Ovary (tissue), 9 donors: ENCODE results near the gene DBNDD2. TPM values are rescaled to one million over a fixed set of nuclear protein-coding genes. Genes with fewer than 3 reads are reported as not detected.

Experiments
- DNase-seq, 5 donors: peaks; one replicate each; pipeline ENCODE4 v3.0.0-alpha.2; 2019 to 2020
- H3K27ac ChIP-seq, 2 donors: fragments of 200-600 bp; one replicate each; pipeline versions ENCODE4 v1.5.1 to v1.8.0; 2019 to 2022
- H3K27me3 ChIP-seq: fragments of 200-600 bp; one replicate; pipeline ENCODE4 v1.8.0; 2022
- H3K36me3 ChIP-seq: fragments of 200-600 bp; sonication (generic); one replicate; pipeline ENCODE4 v1.5.1; 2019
- H3K4me1 ChIP-seq: one replicate; pipeline ENCODE4 v1.8.1; 2013; ENCODE audit warnings: mild to moderate bottlenecking, moderate library complexity; ENCODE audit not compliant: insufficient read depth
- H3K4me3 ChIP-seq: fragments of 200-600 bp; sonication (generic); one replicate; pipeline ENCODE4 v1.5.1; 2017
- H3K9me3 ChIP-seq, 2 donors: fragments of 200-600 bp in 1 of 2; sonication (generic) in 1 of 2; one replicate each; pipeline versions ENCODE4 v1.5.1 to v1.8.1; 2013 to 2019; ENCODE audit warnings: mild to moderate bottlenecking in 1 of 2, moderate library complexity in 1 of 2
- EP300 ChIP-seq: sonication (generic); formaldehyde crosslinking; IDR thresholded peaks from one replicate; pipeline ENCODE4 v1.6.1; 2017; ENCODE audit warnings: antibody characterized with exemption
- POLR2A ChIP-seq: fragments of 450-650 bp; IDR thresholded peaks from one replicate; pipeline ENCODE4 v1.6.1; 2017; ENCODE audit warnings: antibody characterized with exemption, mild to moderate bottlenecking, moderate library complexity
- WGBS, 3 donors: extraction: QIAGEN DNeasy Blood & Tissue Kit in 1 of 3; methylation state at CpG; one replicate each; pipeline versions ENCODE4 v1.1.5 to v1.1.7; 2013 to 2017; 5-methylcytosine and 5-hydroxymethylcytosine counted together
- intact Hi-C, 4 donors: fragments of 100-400 bp; cut with DNase I; formaldehyde crosslinking; loops; one replicate each; pipeline versions ENCODE4 v1.11.0 to v1.15.1; 2022 to 2023
- polyA plus RNA-seq, 2 donors: library from polyadenylated mRNA; stranded (reverse); fragments of 200-250 nt in 1 of 2; fragments of 350-450 nt in 1 of 2; fragmentation: Illumina TruSeq in 1 of 2; extraction: RNeasy Lipid Tissue Mini Kit (QIAGEN cat#74804) in 1 of 2; gene quantifications; one replicate each; pipeline ENCODE4 v1.2.3, GENCODE V29; 2013 to 2014
- total RNA-seq, 7 donors: library from RNA; depleted of rRNA in 2 of 7; stranded (reverse); fragments of >200 nt in 2 of 7; fragmentation: NEBNext Ultra II Directional in 3 of 7; extraction: Animal tissue kit (Norgen Biotek cat#: 25700) in 3 of 7; gene quantifications; one replicate each; pipeline versions ENCODE4 v1.1.0 to v1.2.4, GENCODE V29; 2016 to 2023
- TF ChIP-seq, protein P1 (sequence below), 3 donors: fragments of 450-650 bp in 2 of 3; fragments of 200-600 bp in 1 of 3; IDR thresholded peaks; one replicate each; pipeline versions ENCODE4 v1.5.1 to v1.8.0; 2016 to 2022; ENCODE audit warnings: antibody characterized with exemption in 3 of 3, mild to moderate bottlenecking in 1 of 3
- donor health status: DM: no; HTN: no; CAD: no; lungs with moderate emphysema.
- donor health status: DM: no; HTN: no; CAD: no.
- donor health status: Bipolar disorder and iron deficiency.
- donor health status: DM: yes; HTN: yes; CAD: no.
- donor health status: DM: no; HTN: no; CAD: no.
- donor health status: DM: yes; HTN: yes; CAD: no.

Gene DBNDD2
- total and polyA plus RNA-seq, 9 donors, result 18.4 to 63.2 (median 32.0) TPM

DNA sequence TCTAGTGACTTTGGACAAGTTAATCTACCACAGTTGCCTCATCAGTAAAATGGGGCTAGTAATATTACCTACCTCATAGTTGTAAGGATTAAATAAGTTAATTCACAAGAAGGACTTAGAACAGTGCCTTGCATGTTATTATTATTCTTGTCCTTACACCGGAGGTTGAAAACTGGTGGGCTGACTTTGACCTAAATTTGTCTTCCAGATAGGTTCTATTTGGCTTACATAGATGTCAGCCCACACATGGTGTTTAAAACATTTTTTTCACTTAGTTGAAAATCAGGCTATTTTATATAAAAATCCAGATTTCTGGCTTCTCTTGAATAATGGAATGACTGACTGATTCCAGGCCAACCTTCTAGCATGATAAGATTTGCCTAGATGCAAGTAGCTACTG is 41.9 kb upstream of the DBNDD2 start:
- no peaks in the 10 kb centered on the region for H3K36me3 ChIP-seq
- 31 to 44% (median 32%) methylated on average over 1 of the region's 1 CpG for WGBS, 3 donors
- no peaks in the 10 kb centered on the region for H3K9me3 ChIP-seq
- no peak overlapping the region for H3K27ac ChIP-seq
- intact Hi-C loops, result no loop called here
- DNase-seq, result no peak
- no peaks in the 10 kb centered on the region for H3K27me3 ChIP-seq
- peaks cover 3% of the 10 kb centered on the region for H3K4me1 ChIP-seq
- no peak overlapping the region for H3K4me3 ChIP-seq
- no peak for TF ChIP-seq POLR2A

DNA sequence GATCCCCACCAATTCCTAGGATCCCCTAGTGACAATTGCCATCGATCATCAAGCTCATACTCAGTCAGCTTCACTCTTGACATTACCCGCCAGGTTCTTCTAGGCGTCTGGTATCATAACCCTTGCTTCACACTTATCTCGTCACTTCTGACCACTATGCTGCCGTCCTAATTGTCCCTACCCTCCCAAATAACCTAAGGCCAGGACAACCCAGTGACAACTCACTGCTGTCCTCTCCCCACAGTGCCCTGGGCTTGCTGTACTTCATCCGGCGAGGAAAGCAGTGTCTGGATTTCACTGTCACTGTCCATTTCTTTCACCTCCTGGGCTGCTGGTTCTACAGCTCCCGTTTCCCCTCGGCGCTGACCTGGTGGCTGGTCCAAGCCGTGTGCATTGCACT is 41.5 kb upstream of the DBNDD2 start:
- 88 to 92% (median 92%) methylated on average over 11 of the region's 11 CpGs for WGBS, 3 donors
- intact Hi-C loops, result no loop called here
- H3K27ac ChIP-seq, result no peak overlapping the region
- H3K4me1 ChIP-seq, result peaks cover 3% of the 10 kb centered on the region
- no peaks in the 10 kb centered on the region for H3K36me3 ChIP-seq
- no peak for TF ChIP-seq POLR2A
- TF ChIP-seq, protein P1, sequence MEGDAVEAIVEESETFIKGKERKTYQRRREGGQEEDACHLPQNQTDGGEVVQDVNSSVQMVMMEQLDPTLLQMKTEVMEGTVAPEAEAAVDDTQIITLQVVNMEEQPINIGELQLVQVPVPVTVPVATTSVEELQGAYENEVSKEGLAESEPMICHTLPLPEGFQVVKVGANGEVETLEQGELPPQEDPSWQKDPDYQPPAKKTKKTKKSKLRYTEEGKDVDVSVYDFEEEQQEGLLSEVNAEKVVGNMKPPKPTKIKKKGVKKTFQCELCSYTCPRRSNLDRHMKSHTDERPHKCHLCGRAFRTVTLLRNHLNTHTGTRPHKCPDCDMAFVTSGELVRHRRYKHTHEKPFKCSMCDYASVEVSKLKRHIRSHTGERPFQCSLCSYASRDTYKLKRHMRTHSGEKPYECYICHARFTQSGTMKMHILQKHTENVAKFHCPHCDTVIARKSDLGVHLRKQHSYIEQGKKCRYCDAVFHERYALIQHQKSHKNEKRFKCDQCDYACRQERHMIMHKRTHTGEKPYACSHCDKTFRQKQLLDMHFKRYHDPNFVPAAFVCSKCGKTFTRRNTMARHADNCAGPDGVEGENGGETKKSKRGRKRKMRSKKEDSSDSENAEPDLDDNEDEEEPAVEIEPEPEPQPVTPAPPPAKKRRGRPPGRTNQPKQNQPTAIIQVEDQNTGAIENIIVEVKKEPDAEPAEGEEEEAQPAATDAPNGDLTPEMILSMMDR (IDR thresholded peaks at IDR 0.05), result no peak
- no peak for TF ChIP-seq EP300
- no peaks in the 10 kb centered on the region for H3K27me3 ChIP-seq
- DNase-seq, result no peak
- H3K9me3 ChIP-seq, result no peaks in the 10 kb centered on the region
- no peak overlapping the region for H3K4me3 ChIP-seq

DNA sequence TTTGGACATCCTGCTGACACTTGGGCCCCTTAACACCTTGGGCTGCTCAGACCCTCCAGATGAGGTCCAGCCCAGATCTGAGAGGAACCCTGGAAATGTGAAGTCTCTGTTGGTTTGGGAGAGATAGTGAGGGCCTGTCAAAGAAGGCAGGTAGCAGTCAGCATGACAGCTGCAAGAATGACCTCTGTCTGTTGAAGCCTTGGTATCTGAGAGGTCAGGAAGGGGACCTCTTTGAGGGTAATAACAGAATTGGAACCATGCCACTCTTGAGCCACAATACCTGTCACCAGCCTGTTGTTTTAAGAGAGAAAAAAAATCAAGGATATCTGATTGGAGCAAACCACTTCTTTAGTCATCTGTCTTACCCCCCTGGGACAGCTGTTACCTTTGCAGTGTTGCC is 41.0 kb upstream of the DBNDD2 start:
- H3K4me3 ChIP-seq, result no peak overlapping the region
- no peaks in the 10 kb centered on the region for H3K27me3 ChIP-seq
- no peak overlapping the region for H3K27ac ChIP-seq
- H3K9me3 ChIP-seq, result no peaks in the 10 kb centered on the region
- intact Hi-C loops, result no loop called here
- no peaks in the 10 kb centered on the region for H3K36me3 ChIP-seq
- H3K4me1 ChIP-seq, result peaks cover 3% of the 10 kb centered on the region
- TF ChIP-seq EP300, result no peak
- TF ChIP-seq, protein P1 (IDR thresholded peaks at IDR 0.05), result no peak
- no peak for TF ChIP-seq POLR2A
- no peak for DNase-seq

DNA sequence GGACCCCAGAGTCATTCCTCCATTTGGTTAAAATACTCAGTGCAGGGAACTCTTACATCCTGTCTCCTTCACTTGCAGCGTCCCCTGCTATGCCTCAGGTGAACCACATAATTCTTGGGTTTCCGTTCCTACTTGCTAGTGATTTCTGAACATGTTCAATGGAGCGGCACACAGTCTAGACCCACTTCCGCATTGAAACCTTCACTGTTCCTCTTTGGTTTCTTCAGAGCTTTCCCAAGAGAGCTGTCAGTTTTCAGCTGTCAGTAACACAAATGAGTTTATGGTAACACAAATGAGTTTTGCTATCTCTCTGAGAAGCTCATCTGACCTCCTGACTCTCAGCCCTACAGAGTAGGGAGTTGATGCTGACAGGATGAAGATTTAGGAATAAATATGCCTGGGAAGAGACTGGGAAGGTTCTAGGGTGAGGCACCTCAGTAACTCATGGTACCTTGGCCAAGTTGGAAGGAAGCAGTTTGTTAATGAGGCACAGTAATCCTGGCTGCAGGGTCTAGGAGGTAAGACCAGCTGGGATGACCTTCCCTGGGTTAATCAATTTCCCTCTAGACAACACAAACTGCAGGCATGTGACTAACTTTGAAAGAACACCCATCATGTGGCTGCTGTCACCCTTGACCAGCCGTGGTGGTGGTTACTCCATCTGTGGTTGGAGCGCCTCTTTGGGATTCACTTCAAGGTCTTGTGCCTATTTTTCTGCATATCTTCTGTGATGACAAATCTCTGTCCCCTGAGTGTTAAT is 39.7 kb upstream of the DBNDD2 start:
- no peaks in the 10 kb centered on the region for H3K9me3 ChIP-seq
- TF ChIP-seq POLR2A (no peak), EP300 (no peak)
- TF ChIP-seq, protein P1 (IDR thresholded peaks at IDR 0.05), result no peak
- DNase-seq, result no peak
- H3K36me3 ChIP-seq, result no peaks in the 10 kb centered on the region
- no peak overlapping the region for H3K4me3 ChIP-seq
- WGBS, 3 donors, result 81 to 86% (median 84%) methylated on average over 6 of the region's 6 CpGs
- no peak overlapping the region for H3K27ac ChIP-seq
- intact Hi-C loops, result no loop called here
- peaks cover 8% of the 10 kb centered on the region for H3K4me1 ChIP-seq
- H3K27me3 ChIP-seq, result no peaks in the 10 kb centered on the region

DNA sequence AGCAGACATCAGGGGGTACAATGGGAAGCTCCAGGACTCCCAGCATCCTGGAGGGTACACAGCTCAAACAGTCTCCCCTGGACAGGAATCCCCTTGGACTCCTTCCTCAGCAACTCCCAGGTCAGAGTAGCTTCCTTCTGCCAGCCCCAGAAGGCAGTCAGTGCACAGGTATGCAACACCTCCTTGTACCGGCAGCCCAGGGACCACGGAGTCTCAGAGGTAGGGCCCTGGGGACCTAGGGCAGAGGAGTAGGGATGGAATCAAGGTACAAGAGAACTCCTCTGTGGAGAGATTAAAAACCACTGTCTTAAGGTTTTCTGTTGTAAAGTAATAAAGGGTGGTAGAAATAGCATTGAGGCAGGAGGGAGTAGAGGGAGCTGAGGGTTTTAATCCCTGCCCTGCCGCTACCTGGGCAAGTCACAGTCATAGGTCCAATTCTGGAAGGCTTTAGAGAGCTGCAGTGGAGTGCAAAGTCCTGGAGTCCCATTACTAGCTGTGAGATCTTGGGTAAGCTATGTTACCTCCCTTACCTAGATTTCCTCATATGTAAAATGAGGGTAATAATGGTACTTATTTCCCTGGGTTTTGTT is 37.4 kb upstream of the DBNDD2 start:
- intact Hi-C loops, result loop anchor here in 3 of 4 donors (5.0 to 10.0 kb wide), 3 partner anchors 47 to 67 kb away; partner anchors contain the start of gene PIGT (in 1 of the 3)
- no peaks in the 10 kb centered on the region for H3K36me3 ChIP-seq
- peaks cover 5% of the 10 kb centered on the region for H3K4me1 ChIP-seq
- H3K27ac ChIP-seq, result no peak overlapping the region
- no peaks in the 10 kb centered on the region for H3K9me3 ChIP-seq
- H3K4me3 ChIP-seq, result no peak overlapping the region
- H3K27me3 ChIP-seq, result no peaks in the 10 kb centered on the region
- no peak for DNase-seq
- 70 to 96% (median 75%) methylated on average over 3 of the region's 3 CpGs for WGBS, 3 donors
- no peak for TF ChIP-seq POLR2A
- TF ChIP-seq EP300, result no peak
- TF ChIP-seq, protein P1 (IDR thresholded peaks at IDR 0.05), result no peak
